SK-N-SH treated with all-trans-retinoic acid at 6 μM for 48 hours (cell line): ENCODE measurements around the gene PRLH.

Source experiments
- ATAC-seq: fragments of 200-7000 bp; cut with Tn5 transposase; 3 replicates; pipeline ENCODE4 v1.9.1; 2020; ENCODE audit warnings: mild to moderate bottlenecking, moderate library complexity
- ARNTL ChIP-seq: fragments of 450-650 bp; formaldehyde crosslinking; IDR thresholded peaks from 2 replicates; pipeline ENCODE4 v1.5.0; 2020; ENCODE audit warnings: low read depth, mild to moderate bottlenecking, moderate library complexity, borderline replicate concordance
- BACH2 ChIP-seq: fragments of 250-450 bp; sonication (Bioruptor Pico); IDR thresholded peaks from 2 replicates; pipeline ENCODE4 v1.9.0; 2021; ENCODE audit warnings: mild to moderate bottlenecking, borderline replicate concordance
- CREB5 ChIP-seq: fragments of 250-450 bp; sonication (Bioruptor Pico); IDR thresholded peaks from 2 replicates; pipeline ENCODE4 v1.5.1; 2020; ENCODE audit warnings: low read depth, mild to moderate bottlenecking, moderate library complexity
- CSDC2 ChIP-seq: fragments of 250-450 bp; sonication (Bioruptor Pico); IDR thresholded peaks from 2 replicates; pipeline ENCODE4 v1.5.0; 2020; ENCODE audit warnings: mild to moderate bottlenecking, moderate library complexity
- CSRNP3 ChIP-seq: fragments of 250-450 bp; sonication (Bioruptor Pico); IDR thresholded peaks from 2 replicates; pipeline ENCODE4 v1.5.1; 2021; ENCODE audit warnings: mild to moderate bottlenecking, moderate library complexity
- ESRRG ChIP-seq: fragments of 250-450 bp; sonication (Bioruptor Pico); IDR thresholded peaks from 2 replicates; pipeline ENCODE4 v1.6.1; 2021; ENCODE audit warnings: mild to moderate bottlenecking
- GLIS3 ChIP-seq: fragments of 250-450 bp; sonication (Bioruptor Pico); IDR thresholded peaks from 2 replicates; pipeline ENCODE4 v1.5.0; 2020; ENCODE audit warnings: mild to moderate bottlenecking, moderate library complexity
- ISL1 ChIP-seq: fragments of 250-450 bp; sonication (Bioruptor Pico); IDR thresholded peaks from 2 replicates; pipeline ENCODE4 v2.1.2; 2022; ENCODE audit warnings: mild to moderate bottlenecking, moderate library complexity
- OSR1 ChIP-seq: fragments of 250-450 bp; sonication (Bioruptor Pico); IDR thresholded peaks from 2 replicates; pipeline ENCODE4 v1.8.0; 2022; ENCODE audit warnings: moderate library complexity, mild to moderate bottlenecking, inconsistent platforms
- PATZ1 ChIP-seq: fragments of 250-450 bp; sonication (Bioruptor Pico); IDR thresholded peaks from 2 replicates; pipeline ENCODE4 v1.8.0; 2020; ENCODE audit warnings: mild to moderate bottlenecking, moderate library complexity, borderline replicate concordance
- POU6F1 ChIP-seq: fragments of 250-450 bp; sonication (Bioruptor Pico); IDR thresholded peaks from 2 replicates; pipeline ENCODE4 v1.8.0; 2021; ENCODE audit warnings: low read depth, mild to moderate bottlenecking, moderate library complexity, borderline replicate concordance
- PPARA ChIP-seq: fragments of 250-450 bp; sonication (Bioruptor Pico); IDR thresholded peaks from 2 replicates; pipeline ENCODE4 v1.5.0; 2020; ENCODE audit warnings: mild to moderate bottlenecking, borderline replicate concordance
- RARB ChIP-seq: fragments of 250-450 bp; sonication (Bioruptor Pico); IDR thresholded peaks from 2 replicates; pipeline ENCODE4 v1.8.0; 2021; ENCODE audit warnings: mild to moderate bottlenecking, moderate library complexity
- SNAI2 ChIP-seq: fragments of 250-450 bp; sonication (Bioruptor Pico); IDR thresholded peaks from 2 replicates; pipeline ENCODE4 v1.5.0; 2020; ENCODE audit warnings: mild to moderate bottlenecking, moderate library complexity
- TCF4 ChIP-seq: fragments of 250-450 bp; sonication (Bioruptor Pico); IDR thresholded peaks from 2 replicates; pipeline ENCODE4 v1.8.0; 2021; ENCODE audit warnings: mild to moderate bottlenecking, moderate library complexity, borderline replicate concordance
- TOX ChIP-seq: fragments of 250-450 bp; sonication (Bioruptor Pico); IDR thresholded peaks from 2 replicates; pipeline ENCODE4 v1.8.0; 2021; ENCODE audit warnings: mild to moderate bottlenecking, moderate library complexity, borderline replicate concordance
- TSHZ2 ChIP-seq: fragments of 250-450 bp; sonication (Bioruptor Pico); IDR thresholded peaks from 2 replicates; pipeline ENCODE4 v1.5.0; 2020; ENCODE audit warnings: mild to moderate bottlenecking, moderate library complexity
- ZC3H10 ChIP-seq: fragments of 250-450 bp; sonication (Bioruptor Pico); IDR thresholded peaks from 2 replicates; pipeline ENCODE4 v1.5.1; 2021; ENCODE audit warnings: mild to moderate bottlenecking, moderate library complexity
- ZFP3 ChIP-seq: fragments of 250-450 bp; sonication (Bioruptor Pico); IDR thresholded peaks from 2 replicates; pipeline ENCODE4 v1.5.0; 2020; ENCODE audit warnings: mild to moderate bottlenecking, moderate library complexity
- ZFP30 ChIP-seq: fragments of 450-650 bp; formaldehyde crosslinking; IDR thresholded peaks from 2 replicates; pipeline ENCODE4 v1.5.0; 2022; ENCODE audit warnings: mild to moderate bottlenecking, moderate library complexity
- ZNF565 ChIP-seq: fragments of 450-650 bp; formaldehyde crosslinking; conservative IDR thresholded peaks from 2 replicates; pipeline ENCODE4 v1.5.0; 2020; ENCODE audit warnings: low read depth, mild to moderate bottlenecking, moderate library complexity
- ZNF8 ChIP-seq: fragments of 450-650 bp; formaldehyde crosslinking; IDR thresholded peaks from 2 replicates; pipeline ENCODE4 v1.5.0; 2020; ENCODE audit warnings: mild to moderate bottlenecking, moderate library complexity

Gene PRLH

GRCh38 chr2:237552908-237553307, 13.5 kb upstream of the PRLH start:
- ATAC-seq = no peak
- TF ChIP-seq ESRRG (CRISPR knock-in tag) (no peak), RARB (no peak), ZNF565 (no peak), BACH2 (CRISPR knock-in tag) (no peak), TOX (CRISPR knock-in tag) (no peak), OSR1 (CRISPR knock-in tag) (no peak), ZC3H10 (CRISPR knock-in tag) (no peak), CSRNP3 (CRISPR knock-in tag) (no peak), CREB5 (CRISPR knock-in tag) (no peak), TCF4 (CRISPR knock-in tag) (no peak), ISL1 (CRISPR knock-in tag) (no peak), POU6F1 (CRISPR knock-in tag) (no peak), PATZ1 (CRISPR knock-in tag) (no peak), CSDC2 (CRISPR knock-in tag) (no peak), TSHZ2 (no peak), GLIS3 (CRISPR knock-in tag) (no peak), SNAI2 (CRISPR knock-in tag) (no peak), ZNF8 (CRISPR knock-in tag) (no peak), PPARA (CRISPR knock-in tag) (no peak), ZFP30 (no peak)

- TF ChIP-seq ARNTL (no peak), GLIS3 (CRISPR knock-in tag) (no peak), PPARA (CRISPR knock-in tag) (no peak), ZFP30 (no peak), ZC3H10 (CRISPR knock-in tag) (no peak), OSR1 (CRISPR knock-in tag) (no peak), CSRNP3 (CRISPR knock-in tag) (no peak), RARB (no peak), SNAI2 (CRISPR knock-in tag) (no peak), BACH2 (CRISPR knock-in tag) (no peak), TOX (CRISPR knock-in tag) (no peak), ZNF565 (no peak), ZFP3 (no peak), TCF4 (CRISPR knock-in tag) (no peak), PATZ1 (CRISPR knock-in tag) (no peak)
- no peak for ATAC-seq
Observed at GRCh38 chr2:237553948-237554347, 12.4 kb upstream of the PRLH start.
